ENCODE data around the gene ZNF274.
"Not testable (repeated sequence)": the region's sequence is repeated elsewhere in the genome, so short reads cannot be mapped to it uniquely, and the experiment has no call there.

ZNF274 gene

DNA sequence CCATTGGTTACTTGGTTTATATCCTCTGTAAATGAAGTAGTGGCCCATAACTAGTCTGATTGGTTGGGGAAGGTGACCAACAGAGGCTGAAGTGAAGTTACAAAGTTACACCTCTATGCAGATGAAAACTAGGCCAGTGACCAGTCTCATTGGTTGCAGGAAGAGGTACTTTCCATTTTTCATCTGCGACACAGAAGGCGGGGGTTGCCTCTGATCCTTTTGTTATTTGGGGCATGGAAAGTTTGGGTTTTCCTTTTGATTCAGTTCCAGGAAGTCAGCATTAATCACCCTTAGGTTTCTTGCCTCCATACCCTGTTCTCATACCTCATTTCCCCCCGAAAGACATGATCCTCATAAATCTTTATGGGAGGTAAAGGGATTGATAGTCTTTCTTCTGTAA is 66.0 kb downstream of the ZNF274 start:
- no peaks in the 10 kb centered on the region for H3K9me3 Mint-ChIP-seq
- no peak overlapping the region for H3K4me3 Mint-ChIP-seq
- peaks cover 80% of the 10 kb centered on the region for H3K36me3 Mint-ChIP-seq
- no peak overlapping the region for H3K27ac Mint-ChIP-seq
- no peaks in the 10 kb centered on the region for H3K4me1 Mint-ChIP-seq
- H3K27me3 Mint-ChIP-seq = no peaks in the 10 kb centered on the region

DNA sequence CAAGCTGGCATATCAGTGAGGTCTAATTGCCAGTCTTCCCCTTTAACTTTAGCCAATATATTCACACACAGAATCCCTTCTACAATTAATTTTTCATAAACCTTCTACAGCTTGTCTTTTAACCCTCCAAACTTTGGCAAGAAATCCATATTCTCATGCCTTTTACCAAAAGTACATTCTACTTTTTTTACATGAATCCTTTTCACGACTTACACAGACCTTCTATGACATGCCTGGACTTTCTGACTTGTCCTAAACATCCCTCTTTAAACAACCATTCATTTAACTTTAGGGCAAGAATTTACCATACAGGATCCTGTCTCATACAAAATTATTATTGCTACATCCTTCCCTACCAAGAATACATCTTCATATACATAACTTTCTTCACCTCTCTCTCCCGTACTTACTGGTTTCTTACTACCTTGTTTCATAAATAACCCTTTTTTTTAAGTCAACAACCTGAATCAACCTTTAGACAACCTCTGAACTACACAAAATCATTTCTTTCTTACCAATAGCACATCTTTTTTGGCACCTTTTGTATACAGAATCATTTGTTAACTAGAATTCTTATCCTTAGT is 69.3 kb downstream of the ZNF274 start:
- Mint-ChIP-seq H3K27ac (no peak overlapping the region), H3K36me3 (peaks cover 70% of the 10 kb centered on the region), H3K4me3 (no peak overlapping the region), H3K4me1 (no peaks in the 10 kb centered on the region), H3K9me3 (no peaks in the 10 kb centered on the region), H3K27me3 (no peaks in the 10 kb centered on the region)

DNA sequence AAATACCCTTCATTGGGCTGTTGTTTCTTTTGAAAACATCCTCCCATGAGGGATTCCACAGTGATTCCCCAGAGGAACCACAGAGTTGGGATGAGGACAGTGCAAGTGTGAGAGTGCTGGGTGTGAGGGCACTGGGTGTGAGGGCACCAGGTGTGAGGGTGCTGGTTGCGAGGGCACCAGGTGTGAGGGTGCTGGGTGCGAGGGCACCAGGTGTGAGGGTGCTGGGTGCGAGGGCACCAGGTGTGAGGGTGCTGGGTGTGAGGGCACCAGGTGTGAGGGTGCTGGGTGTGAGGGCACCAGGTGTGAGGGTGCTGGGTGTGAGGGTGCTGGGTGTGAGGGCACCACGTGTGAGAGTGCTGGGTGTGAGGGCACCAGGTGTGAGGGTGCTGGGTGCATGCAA is 75.4 kb downstream of the ZNF274 start:
- H3K36me3 Mint-ChIP-seq = peaks cover 76% of the 10 kb centered on the region
- not testable (repeated sequence) for H3K9me3 Mint-ChIP-seq, H3K4me1 Mint-ChIP-seq, H3K4me3 Mint-ChIP-seq, H3K27me3 Mint-ChIP-seq, H3K27ac Mint-ChIP-seq

DNA sequence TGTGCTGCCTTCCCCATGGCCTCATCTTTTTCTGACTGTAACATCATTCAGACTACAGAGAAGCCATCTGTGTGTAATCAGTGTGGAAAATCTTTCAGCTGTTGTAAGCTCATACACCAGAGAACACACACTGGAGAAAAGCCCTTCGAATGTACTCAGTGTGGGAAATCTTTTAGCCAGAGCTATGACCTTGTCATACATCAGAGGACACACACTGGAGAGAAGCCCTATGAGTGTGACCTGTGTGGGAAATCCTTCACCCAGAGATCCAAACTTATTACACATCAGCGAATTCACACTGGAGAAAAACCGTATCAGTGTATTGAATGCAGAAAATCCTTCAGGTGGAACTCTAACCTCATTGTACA is 78.7 kb downstream of the ZNF274 start:
- Mint-ChIP-seq H3K4me3 (no peak overlapping the region), H3K36me3 (peaks cover 60% of the 10 kb centered on the region), H3K9me3 (peaks cover 5% of the 10 kb centered on the region), H3K27me3 (no peaks in the 10 kb centered on the region), H3K4me1 (peaks cover 3% of the 10 kb centered on the region), H3K27ac (no peak overlapping the region)

DNA sequence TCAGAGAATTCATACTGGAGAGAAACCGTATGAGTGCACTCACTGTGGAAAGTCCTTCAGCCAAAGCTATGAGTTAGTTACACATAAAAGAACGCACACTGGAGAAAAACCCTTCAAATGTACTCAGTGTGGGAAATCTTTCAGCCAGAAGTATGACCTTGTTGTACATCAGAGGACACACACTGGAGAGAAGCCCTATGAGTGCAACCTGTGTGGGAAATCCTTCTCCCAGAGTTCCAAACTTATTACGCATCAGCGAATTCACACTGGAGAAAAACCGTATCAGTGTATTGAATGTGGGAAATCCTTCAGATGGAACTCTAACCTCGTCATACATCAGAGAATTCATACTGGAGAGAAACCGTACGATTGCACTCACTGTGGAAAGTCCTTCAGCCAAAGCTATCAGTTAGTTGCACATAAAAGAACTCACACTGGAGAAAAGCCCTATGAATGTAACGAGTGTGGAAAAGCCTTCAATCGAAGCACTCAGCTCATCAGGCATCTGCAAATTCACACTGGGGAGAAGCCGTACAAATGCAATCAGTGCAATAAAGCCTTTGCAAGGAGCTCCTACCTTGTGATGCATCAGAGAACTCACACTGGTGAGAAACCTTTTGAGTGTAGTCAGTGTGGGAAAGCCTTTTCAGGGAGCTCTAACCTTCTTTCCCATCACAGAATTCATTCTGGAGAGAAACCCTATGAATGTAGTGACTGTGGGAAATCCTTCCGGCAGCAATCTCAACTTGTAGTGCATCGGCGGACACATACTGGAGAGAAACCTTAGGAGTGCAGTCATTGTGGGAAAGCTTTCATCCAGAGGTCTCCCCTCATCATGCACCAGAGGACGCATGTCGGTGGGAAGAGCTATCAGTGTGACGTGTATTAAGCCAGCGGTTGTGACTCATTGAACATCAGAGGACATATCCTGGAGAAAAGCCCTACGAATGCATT is 79.4 kb downstream of the ZNF274 start:
- Mint-ChIP-seq H3K36me3 (peaks cover 61% of the 10 kb centered on the region), H3K9me3 (peaks cover 5% of the 10 kb centered on the region), H3K4me3 (no peak overlapping the region), H3K27me3 (no peaks in the 10 kb centered on the region), H3K27ac (no peak overlapping the region), H3K4me1 (peaks cover 3% of the 10 kb centered on the region)

DNA sequence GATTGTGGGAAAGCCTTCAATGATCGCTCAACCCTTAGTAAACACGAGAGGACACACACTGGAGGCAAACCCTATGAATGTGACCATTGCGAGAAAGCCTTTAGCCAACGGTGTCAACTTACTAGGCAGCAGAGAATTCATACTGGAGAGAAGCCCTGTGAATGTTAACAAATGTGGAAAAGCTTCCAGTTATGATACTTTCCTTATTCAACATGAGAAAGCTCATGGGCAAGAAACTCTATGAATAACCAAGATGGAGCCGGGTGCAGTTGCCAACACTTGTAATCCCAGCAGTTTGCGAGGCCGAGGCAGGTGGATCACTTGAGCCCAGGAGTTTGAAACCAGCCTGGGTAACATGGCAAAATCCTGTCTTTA is 80.0 kb downstream of the ZNF274 start:
- Mint-ChIP-seq H3K27ac (no peak overlapping the region), H3K4me1 (peaks cover 1% of the 10 kb centered on the region)

More for the DNA sequence above, 80.0 kb downstream of the ZNF274 start:
- no peak overlapping the region for H3K4me3 Mint-ChIP-seq
- peaks cover 1% of the 10 kb centered on the region for H3K9me3 Mint-ChIP-seq
- H3K36me3 Mint-ChIP-seq = peaks cover 56% of the 10 kb centered on the region
- H3K27me3 Mint-ChIP-seq = no peaks in the 10 kb centered on the region

Measured in activated naive CD4-positive, alpha-beta T cell treated with anti-CD3 and anti-CD28 coated beads, Interleukin-2, amount 50 U/mL, for 24 hours (primary cell).